GM21367 (cell line): ENCODE data around the gene TMPRSS11B.
A peak's percentile ranks its signal among the peaks of the same experiment; 100 is the strongest.
"Not testable (repeated sequence)": the region's sequence is repeated elsewhere in the genome, so short reads cannot be mapped to it uniquely, and the experiment has no call there.

ENCODE experiments used
- ATAC-seq: cut with Tn5 transposase; IDR thresholded peaks from one replicate; pipeline ENCODE4 v1.9.1; 2021; ENCODE audit not compliant: unreplicated experiment

Gene TMPRSS11B, protein sequence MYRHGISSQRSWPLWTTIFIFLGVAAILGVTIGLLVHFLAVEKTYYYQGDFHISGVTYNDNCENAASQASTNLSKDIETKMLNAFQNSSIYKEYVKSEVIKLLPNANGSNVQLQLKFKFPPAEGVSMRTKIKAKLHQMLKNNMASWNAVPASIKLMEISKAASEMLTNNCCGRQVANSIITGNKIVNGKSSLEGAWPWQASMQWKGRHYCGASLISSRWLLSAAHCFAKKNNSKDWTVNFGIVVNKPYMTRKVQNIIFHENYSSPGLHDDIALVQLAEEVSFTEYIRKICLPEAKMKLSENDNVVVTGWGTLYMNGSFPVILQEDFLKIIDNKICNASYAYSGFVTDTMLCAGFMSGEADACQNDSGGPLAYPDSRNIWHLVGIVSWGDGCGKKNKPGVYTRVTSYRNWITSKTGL

DNA sequence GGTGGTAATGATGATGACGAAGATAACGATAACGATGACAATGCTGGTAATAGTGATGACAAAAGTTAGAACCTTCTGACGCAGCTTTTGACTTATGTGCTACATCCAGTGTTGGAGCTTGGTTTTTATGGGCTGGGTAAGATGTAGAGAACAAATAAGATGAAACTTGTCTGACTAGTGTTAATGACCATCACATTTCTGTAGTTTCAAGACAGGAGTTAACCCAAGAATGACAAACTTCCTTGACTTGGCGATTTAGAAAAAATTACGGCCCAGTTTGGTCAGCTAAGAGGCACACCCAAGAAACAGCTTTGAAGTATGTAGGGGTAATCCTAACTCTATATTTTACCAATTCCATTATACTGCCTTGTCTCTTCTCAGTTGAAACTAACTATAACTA, at the start of gene TMPRSS11B:
Gene TMPRSS11B, minus strand, starts transcription at position 101 of the 400 bp plus-strand sequence. CDS start 136 bp downstream, outside the sequence.
- ATAC-seq, result no peak

- ATAC-seq, result no peak
These were observed 45.8 kb upstream of the TMPRSS11B start for GRCh38 chr4:68291256-68291655.

- ATAC-seq, result no peak
These were observed 42.9 kb upstream of the TMPRSS11B start for GRCh38 chr4:68288393-68288740.

DNA sequence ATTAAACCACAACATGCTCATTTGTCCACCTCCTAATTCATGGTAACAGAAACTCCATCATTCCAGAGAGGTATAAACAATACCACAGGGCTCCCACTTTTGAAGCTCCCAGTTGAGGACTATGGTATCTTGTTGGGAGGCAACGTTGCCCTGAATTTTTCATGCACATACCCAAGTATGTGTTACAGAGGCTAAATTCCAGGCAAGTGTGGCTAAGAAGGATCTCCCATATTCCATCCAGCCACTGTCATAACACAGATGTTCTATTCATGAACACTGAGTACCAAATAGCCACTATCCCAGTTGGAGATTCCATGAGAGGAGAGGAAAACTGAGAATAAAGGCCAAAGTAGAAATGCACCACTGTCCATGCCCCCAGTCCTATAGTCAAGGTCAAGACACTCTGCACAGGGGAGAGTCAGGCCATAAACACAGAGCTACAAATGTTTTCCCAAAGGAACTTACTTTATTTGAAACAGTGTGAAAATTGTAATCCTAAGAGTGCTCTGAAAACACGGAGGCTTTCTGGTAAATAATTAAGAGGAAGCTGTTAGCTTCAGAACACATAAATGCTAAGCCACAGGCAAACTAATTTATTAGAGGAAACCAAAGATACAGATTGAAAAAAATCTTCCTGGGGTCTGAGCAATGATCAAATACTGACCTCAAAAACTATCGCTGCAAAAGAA, 42.4 kb upstream of the TMPRSS11B start:
- ATAC-seq, result no peak

- no peak for ATAC-seq
These were observed 38.2 kb upstream of the TMPRSS11B start for GRCh38 chr4:68283714-68284113.

DNA sequence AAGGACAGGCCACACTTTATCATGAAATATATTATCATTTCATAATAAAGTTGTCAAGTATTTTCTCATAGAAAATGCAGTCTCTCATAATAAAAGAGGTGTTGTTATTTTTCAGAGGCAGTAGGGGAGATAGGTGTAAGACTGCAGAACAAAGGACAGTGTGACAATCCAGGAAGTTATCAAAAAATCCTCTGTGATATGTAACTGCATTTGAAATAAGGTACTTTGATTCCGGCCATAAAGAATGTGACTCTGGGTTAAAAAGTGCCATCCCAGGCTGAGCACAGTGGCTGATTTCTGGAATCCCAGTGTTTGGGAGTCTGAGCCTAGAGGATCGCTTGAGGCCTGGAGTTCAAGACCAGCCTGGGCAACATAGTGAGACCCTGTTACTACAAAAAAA, 37.6 kb upstream of the TMPRSS11B start:
- no peak for ATAC-seq

- not testable (repeated sequence) for ATAC-seq
These were observed 36.6 kb upstream of the TMPRSS11B start for GRCh38 chr4:68281796-68282740.

DNA sequence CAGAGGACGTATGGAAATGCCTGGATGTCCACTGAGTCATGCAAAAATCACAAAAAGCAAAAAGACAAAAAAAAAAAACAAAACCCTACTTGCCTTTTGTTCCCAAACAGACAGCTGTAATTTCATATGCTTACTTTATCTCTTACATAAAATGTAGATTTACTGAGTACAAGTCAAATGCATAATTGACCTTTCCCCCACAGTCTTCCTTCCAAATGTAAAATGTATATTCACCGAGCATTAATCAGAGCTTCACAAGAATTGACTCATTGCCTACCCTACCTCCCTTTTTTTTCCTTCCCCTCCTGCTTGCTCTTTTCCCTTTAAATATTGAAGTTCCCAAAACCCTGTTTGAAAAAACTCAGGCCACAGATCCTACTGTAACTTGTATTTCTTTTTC, 32.5 kb upstream of the TMPRSS11B start:
- ATAC-seq, result no peak

- ATAC-seq, result no peak
These were observed 32.1 kb upstream of the TMPRSS11B start for GRCh38 chr4:68277627-68278026.

- ATAC-seq, result peak; percentile 37
These were observed 27.4 kb upstream of the TMPRSS11B start for GRCh38 chr4:68272860-68273259.

DNA sequence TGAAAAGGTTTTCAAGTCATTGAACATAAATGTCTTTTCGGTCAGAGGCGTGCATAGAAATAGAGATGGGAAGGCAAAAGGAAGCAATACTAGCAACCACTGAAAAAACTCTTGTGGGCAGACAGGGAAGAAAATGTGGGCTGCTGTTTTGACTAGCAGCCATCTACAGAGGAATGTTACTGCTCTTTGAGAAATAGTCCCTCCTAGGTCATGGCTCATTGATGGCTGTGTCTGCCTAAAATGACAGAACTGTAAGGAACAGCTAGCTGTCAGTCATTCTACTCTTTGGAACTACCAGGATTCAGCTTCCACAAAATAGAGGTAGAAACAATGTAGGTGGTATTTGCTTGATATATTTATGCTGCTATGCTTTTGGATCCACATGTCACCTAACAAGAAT, 26.9 kb upstream of the TMPRSS11B start:
- ATAC-seq, result no peak

GRCh38 chr4:68271851-68272357, 26.4 kb upstream of the TMPRSS11B start:
- peak; percentile 72 for ATAC-seq

- ATAC-seq, result no peak
These were observed 22.0 kb upstream of the TMPRSS11B start for GRCh38 chr4:68267433-68267944.

GRCh38 chr4:68264875-68265565, 19.5 kb upstream of the TMPRSS11B start:
- ATAC-seq, result no peak

DNA sequence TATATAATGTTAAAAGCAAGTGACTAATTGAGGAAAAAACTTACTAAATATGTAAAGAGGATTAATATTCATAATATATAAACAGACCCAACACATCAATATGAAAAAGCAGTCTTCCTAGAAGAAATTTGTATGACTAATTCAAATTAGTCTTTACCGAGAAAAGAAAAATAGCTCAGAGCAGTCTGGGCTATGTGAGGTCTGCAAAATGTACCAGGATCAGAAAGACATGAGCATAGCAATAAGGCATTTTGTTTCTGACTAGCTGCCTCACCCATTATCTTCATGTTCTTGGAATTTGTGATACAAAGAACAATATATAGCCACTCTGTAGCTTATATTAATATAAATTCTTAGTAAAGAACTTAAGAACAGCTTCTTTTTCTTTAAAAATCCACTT, 13.7 kb upstream of the TMPRSS11B start:
- no peak for ATAC-seq

DNA sequence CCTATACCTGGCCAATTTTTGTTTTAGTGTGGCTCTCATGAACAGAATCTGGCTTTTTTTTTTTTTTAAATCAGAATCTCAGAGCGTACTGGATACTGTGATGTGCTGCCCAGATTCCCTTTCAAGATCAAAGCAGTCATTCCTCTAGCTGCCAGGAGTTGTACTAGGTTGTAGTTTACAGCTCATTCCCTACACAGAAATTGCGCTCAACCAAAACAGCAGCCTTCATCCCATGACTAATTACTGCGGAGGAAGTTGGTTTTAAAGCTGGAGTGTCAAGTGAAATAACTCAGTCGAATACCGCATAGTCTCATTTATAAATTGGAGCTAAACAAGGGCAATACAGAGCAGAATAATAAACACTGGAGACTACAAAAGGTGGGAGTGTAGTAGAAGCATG, 12.2 kb upstream of the TMPRSS11B start:
- no peak for ATAC-seq

- no peak for ATAC-seq
These were observed 10.8 kb upstream of the TMPRSS11B start for GRCh38 chr4:68256284-68256683.

DNA sequence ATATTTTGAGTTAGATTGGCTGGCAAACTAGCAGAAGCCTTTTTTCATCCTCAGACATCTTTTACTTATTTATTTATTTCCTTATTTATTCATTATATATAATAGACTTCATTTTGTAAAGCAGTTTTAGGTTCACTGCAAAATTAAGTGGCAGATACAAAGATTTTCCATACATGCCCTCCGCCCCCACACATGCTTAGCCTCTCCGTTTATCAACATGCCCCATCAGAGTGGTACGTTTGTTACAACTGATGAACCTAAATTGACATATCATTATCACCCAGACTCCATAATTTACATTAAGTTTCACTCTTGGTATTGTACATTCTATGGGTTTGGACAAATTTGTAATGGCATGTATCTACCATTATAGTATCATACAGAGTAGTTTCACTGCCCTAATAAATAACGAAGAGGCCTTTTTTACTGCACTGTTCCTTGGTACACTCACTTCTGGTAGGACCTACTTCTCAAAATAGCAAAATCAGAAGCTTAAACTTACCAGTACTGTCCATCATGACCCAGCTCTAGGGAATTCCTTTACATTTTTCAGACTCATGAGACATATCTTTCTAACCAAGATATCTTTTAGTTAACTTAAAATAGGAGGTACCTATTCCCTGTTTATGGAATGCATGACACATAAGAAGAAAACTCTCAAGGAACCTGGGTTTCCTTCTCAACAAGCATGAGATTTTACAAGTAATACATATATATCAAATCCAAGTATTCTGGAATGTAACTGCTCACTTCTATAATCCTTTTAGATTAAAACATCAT, 4.8 kb upstream of the TMPRSS11B start:
- no peak for ATAC-seq

DNA sequence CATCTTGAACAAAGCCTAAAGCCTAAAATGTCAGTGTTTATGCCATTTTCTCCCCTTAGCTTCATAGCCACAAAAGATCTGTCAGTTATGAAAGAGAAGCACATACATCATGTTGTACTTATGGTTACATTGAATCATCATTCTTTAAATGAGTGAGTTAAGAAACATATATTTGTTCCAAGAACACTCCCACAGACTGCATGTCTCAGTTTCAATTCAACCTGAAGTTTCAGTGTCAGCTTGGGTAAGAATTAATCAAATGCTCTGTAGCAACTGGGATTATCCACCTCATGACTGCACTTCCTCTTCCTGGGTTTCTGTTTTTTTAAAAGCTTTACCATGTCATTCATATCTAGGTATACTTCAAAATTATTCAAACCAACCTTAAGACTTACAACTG, 3.9 kb upstream of the TMPRSS11B start:
- ATAC-seq, result peak; percentile 83

DNA sequence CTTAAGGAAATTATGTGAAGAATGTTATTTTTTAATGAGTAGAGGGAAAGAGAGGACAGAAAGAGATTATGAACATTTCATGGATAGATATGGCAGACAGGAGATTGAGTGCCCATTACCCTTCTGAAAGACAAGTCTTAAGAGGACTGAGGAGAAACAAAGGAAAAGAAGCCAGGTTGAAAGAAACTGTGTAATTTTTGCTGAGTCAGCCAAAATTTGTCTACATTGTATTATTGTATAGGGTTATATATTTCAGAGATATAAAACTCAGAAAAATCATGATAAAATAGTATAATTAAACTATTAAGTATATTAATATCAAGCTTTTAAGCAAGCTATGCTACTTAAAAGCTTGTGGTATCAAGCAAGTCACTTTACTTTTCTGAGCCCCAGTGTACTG, 4.9 kb downstream of the TMPRSS11B start:
- ATAC-seq, result no peak
